ENCODE results near the gene ZC3H10. TPM values are rescaled to one million over a fixed set of nuclear protein-coding genes. Genes with fewer than 3 reads are reported as not detected.

The ZC3H10 gene
- total and polyA plus RNA-seq, 2 of the 13 experiments (the other 11 are each of a cell fraction or from before 2014, with no cell fraction given): 0.70 to 2.3 TPM

DNA sequence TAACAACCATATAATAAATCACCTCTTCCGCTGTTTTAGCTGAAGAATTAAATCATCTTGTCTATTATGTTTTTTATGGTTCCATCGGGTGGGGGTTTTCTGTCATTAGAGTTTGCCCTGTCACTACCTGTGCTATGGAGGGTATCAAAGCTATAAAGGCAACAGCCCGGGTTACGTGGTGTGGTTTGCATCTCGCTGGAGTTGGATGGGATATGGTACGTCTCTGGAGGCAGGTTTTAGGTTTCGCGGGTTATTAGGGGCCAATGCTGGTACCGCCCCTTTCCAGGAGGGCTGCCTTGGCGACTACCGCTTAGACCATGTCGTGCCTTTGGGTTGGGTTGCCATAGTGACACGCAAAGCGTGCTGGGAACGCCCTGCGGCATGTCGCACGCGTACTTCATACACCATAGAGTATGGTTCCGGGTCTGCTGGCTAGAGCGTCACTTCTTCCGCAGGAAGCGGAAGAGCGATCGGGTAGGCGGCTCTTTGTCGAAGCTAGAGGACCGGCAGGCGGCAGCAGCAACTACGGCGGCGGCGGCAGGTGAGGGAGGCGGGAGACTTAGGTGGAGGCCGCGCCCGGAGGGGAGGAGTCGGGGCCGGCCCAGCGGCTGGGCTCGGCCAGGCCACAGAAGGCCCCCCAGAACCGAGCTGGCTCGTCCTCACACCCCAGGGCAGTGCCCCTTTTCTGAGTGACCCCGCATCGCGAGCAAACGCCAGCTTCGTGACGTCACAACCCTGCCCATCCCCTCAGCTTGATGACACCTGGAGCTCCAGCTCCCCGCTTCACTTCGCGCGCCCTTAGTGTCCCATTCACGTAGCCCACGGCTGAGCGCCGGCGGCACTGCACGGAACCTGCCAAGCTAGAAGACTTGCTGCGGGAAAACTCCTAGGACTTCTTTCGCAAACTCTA lies at the start of gene ZC3H10 (continued):
- TF ChIP-seq, protein P1, sequence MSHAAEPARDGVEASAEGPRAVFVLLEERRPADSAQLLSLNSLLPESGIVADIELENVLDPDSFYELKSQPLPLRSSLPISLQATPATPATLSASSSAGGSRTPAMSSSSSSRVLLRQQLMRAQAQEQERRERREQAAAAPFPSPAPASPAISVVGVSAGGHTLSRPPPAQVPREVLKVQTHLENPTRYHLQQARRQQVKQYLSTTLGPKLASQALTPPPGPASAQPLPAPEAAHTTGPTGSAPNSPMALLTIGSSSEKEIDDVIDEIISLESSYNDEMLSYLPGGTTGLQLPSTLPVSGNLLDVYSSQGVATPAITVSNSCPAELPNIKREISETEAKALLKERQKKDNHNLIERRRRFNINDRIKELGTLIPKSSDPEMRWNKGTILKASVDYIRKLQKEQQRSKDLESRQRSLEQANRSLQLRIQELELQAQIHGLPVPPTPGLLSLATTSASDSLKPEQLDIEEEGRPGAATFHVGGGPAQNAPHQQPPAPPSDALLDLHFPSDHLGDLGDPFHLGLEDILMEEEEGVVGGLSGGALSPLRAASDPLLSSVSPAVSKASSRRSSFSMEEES (CRISPR knock-in tag; IDR thresholded peaks at IDR 0.05): no peak; the same call in 1 of the 2 replicates
- TF ChIP-seq, protein P2, sequence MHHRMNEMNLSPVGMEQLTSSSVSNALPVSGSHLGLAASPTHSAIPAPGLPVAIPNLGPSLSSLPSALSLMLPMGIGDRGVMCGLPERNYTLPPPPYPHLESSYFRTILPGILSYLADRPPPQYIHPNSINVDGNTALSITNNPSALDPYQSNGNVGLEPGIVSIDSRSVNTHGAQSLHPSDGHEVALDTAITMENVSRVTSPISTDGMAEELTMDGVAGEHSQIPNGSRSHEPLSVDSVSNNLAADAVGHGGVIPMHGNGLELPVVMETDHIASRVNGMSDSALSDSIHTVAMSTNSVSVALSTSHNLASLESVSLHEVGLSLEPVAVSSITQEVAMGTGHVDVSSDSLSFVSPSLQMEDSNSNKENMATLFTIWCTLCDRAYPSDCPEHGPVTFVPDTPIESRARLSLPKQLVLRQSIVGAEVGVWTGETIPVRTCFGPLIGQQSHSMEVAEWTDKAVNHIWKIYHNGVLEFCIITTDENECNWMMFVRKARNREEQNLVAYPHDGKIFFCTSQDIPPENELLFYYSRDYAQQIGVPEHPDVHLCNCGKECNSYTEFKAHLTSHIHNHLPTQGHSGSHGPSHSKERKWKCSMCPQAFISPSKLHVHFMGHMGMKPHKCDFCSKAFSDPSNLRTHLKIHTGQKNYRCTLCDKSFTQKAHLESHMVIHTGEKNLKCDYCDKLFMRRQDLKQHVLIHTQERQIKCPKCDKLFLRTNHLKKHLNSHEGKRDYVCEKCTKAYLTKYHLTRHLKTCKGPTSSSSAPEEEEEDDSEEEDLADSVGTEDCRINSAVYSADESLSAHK (CRISPR knock-in tag; IDR thresholded peaks at IDR 0.05; ENCODE audit: borderline replicate concordance): no peak
- TF ChIP-seq NCOA5 (CRISPR knock-in tag; IDR thresholded peaks at IDR 0.05) (0 out of 2 replicates have a peak, but pooled peaks have one; percentile 18), CHD4 (IDR thresholded peaks at IDR 0.05; ENCODE audit: borderline replicate concordance, low read length) (no peak), ZNF33B (CRISPR knock-in tag; IDR thresholded peaks at IDR 0.05) (no peak), YEATS4 (CRISPR knock-in tag; IDR thresholded peaks at IDR 0.05; ENCODE audit: borderline replicate concordance) (peak; percentile 87), XRCC5 (optimal IDR thresholded peaks at IDR 0.05; ENCODE audit: low read length) (peak; percentile 68), SKI (IDR thresholded peaks at IDR 0.05; ENCODE audit: partially characterized antibody) (peak; percentile 37), RXRA (CRISPR knock-in tag; IDR thresholded peaks at IDR 0.05) (peak; percentile 87)
- TF ChIP-seq, protein P3, sequence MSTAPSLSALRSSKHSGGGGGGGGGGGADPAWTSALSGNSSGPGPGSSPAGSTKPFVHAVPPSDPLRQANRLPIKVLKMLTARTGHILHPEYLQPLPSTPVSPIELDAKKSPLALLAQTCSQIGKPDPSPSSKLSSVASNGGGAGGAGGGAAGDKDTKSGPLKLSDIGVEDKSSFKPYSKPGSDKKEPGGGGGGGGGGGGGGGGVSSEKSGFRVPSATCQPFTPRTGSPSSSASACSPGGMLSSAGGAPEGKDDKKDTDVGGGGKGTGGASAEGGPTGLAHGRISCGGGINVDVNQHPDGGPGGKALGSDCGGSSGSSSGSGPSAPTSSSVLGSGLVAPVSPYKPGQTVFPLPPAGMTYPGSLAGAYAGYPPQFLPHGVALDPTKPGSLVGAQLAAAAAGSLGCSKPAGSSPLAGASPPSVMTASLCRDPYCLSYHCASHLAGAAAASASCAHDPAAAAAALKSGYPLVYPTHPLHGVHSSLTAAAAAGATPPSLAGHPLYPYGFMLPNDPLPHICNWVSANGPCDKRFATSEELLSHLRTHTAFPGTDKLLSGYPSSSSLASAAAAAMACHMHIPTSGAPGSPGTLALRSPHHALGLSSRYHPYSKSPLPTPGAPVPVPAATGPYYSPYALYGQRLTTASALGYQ (CRISPR knock-in tag; IDR thresholded peaks at IDR 0.05): peak; percentile 77
- TF ChIP-seq, protein P4, sequence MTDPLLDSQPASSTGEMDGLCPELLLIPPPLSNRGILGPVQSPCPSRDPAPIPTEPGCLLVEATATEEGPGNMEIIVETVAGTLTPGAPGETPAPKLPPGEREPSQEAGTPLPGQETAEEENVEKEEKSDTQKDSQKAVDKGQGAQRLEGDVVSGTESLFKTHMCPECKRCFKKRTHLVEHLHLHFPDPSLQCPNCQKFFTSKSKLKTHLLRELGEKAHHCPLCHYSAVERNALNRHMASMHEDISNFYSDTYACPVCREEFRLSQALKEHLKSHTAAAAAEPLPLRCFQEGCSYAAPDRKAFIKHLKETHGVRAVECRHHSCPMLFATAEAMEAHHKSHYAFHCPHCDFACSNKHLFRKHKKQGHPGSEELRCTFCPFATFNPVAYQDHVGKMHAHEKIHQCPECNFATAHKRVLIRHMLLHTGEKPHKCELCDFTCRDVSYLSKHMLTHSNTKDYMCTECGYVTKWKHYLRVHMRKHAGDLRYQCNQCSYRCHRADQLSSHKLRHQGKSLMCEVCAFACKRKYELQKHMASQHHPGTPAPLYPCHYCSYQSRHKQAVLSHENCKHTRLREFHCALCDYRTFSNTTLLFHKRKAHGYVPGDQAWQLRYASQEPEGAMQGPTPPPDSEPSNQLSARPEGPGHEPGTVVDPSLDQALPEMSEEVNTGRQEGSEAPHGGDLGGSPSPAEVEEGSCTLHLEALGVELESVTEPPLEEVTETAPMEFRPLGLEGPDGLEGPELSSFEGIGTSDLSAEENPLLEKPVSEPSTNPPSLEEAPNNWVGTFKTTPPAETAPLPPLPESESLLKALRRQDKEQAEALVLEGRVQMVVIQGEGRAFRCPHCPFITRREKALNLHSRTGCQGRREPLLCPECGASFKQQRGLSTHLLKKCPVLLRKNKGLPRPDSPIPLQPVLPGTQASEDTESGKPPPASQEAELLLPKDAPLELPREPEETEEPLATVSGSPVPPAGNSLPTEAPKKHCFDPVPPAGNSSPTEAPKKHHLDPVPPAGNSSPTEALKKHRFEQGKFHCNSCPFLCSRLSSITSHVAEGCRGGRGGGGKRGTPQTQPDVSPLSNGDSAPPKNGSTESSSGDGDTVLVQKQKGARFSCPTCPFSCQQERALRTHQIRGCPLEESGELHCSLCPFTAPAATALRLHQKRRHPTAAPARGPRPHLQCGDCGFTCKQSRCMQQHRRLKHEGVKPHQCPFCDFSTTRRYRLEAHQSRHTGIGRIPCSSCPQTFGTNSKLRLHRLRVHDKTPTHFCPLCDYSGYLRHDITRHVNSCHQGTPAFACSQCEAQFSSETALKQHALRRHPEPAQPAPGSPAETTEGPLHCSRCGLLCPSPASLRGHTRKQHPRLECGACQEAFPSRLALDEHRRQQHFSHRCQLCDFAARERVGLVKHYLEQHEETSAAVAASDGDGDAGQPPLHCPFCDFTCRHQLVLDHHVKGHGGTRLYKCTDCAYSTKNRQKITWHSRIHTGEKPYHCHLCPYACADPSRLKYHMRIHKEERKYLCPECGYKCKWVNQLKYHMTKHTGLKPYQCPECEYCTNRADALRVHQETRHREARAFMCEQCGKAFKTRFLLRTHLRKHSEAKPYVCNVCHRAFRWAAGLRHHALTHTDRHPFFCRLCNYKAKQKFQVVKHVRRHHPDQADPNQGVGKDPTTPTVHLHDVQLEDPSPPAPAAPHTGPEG (CRISPR knock-in tag; IDR thresholded peaks at IDR 0.05): no peak; the same call in 1 of the 2 replicates
- TF ChIP-seq, protein P5, sequence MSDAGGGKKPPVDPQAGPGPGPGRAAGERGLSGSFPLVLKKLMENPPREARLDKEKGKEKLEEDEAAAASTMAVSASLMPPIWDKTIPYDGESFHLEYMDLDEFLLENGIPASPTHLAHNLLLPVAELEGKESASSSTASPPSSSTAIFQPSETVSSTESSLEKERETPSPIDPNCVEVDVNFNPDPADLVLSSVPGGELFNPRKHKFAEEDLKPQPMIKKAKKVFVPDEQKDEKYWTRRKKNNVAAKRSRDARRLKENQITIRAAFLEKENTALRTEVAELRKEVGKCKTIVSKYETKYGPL (CRISPR knock-in tag; IDR thresholded peaks at IDR 0.05): 0 out of 2 replicates have a peak, but pooled peaks have one; percentile 32
- TF ChIP-seq, protein P6, sequence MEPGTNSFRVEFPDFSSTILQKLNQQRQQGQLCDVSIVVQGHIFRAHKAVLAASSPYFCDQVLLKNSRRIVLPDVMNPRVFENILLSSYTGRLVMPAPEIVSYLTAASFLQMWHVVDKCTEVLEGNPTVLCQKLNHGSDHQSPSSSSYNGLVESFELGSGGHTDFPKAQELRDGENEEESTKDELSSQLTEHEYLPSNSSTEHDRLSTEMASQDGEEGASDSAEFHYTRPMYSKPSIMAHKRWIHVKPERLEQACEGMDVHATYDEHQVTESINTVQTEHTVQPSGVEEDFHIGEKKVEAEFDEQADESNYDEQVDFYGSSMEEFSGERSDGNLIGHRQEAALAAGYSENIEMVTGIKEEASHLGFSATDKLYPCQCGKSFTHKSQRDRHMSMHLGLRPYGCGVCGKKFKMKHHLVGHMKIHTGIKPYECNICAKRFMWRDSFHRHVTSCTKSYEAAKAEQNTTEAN (CRISPR knock-in tag; conservative IDR thresholded peaks at IDR 0.05): no peak; the same call in 1 of the 2 replicates

All from HepG2 (cell line).